HepG2 (cell line): Measurements from ENCODE around the gene ZBTB8OS. TPM values are rescaled to one million over a fixed set of nuclear protein-coding genes. Genes with fewer than 3 reads are reported as not detected.
A peak's percentile ranks its signal among the peaks of the same experiment; 100 is the strongest.

Experiments used
- ATAC-seq: fragments of 200-7000 bp; cut with Tn5 transposase; 3 replicates; pipeline ENCODE4 v1.9.1; 2020; ENCODE audit warnings: mild to moderate bottlenecking, moderate library complexity
- BruUV-seq: library from RNA; stranded (reverse); fragments of 400-500 nt; replicated peaks from 2 replicates; lab custom pipeline; 2021; lab: Mats Ljungman, UMichigan
- CTCF ChIA-PET: fragments of 300-600 bp; formaldehyde crosslinking; extraction: SDS; loops from one replicate; lab custom pipeline; 2021; ENCODE audit warnings: low total read pairs, inconsistent platforms, low intra/inter-chr PET ratio; lab: Yijun Ruan, JAX
- POLR2A ChIA-PET: fragments of 350-600 bp; sonication (Branson Sonifier 250); formaldehyde crosslinking; loops from one replicate; lab custom pipeline; 2020; ENCODE audit warnings: antibody characterized with exemption, inconsistent platforms; lab: Yijun Ruan, JAX
- DNase-seq: peaks from one replicate; pipeline ENCODE4 v3.0.0-alpha.2; 2015; ENCODE audit warnings: low spot score
- FAIRE-seq: peaks from 3 replicates; lab custom pipeline; 2011; peaks lifted over from hg19 to GRCh38; lab: Jason Lieb, UNC
- H2AFZ ChIP-seq: one replicate; pipeline ENCODE4 v1.6.1; 2011; ENCODE audit warnings: low read length, inconsistent platforms
- H3K27ac ChIP-seq: fragments of 300-600 bp; 3 replicates; pipeline ENCODE4 v1.8.0; 2011; ENCODE audit warnings: mixed run types, mild to moderate bottlenecking, mixed read lengths, low read length, inconsistent platforms; ENCODE audit not compliant: insufficient read depth; ENCODE audit errors: extremely low read length
- H3K27me3 ChIP-seq, 2 experiments: fragments of 200-600 bp in 1 of 2; 2 replicates in 1 of 2; 3 replicates in 1 of 2; pipeline versions ENCODE4 v1.6.0 to v1.8.0; 2011; ENCODE audit warnings: low read length in 2 of 2, mild to moderate bottlenecking in 2 of 2, moderate library complexity in 2 of 2, inconsistent platforms in 1 of 2; ENCODE audit not compliant: insufficient read depth in 2 of 2, control insufficient read depth in 1 of 2
- H3K36me3 ChIP-seq, 2 experiments: fragments of 200-600 bp in 1 of 2; replicated peaks in 1 of 2; 2 replicates in 1 of 2; 3 replicates in 1 of 2; pipeline versions ENCODE4 v1.5.1 to v1.8.0; 2011; ENCODE audit warnings: low read length in 2 of 2, inconsistent platforms in 1 of 2; ENCODE audit not compliant: insufficient read depth in 2 of 2, control insufficient read depth in 1 of 2
- H3K4me1 ChIP-seq: 2 replicates; pipeline ENCODE4 v1.5.1; 2012; ENCODE audit warnings: low read length, inconsistent platforms; ENCODE audit not compliant: insufficient read depth
- H3K4me2 ChIP-seq: 2 replicates; pipeline ENCODE4 v1.6.0; 2011; ENCODE audit warnings: low read depth, low read length, inconsistent platforms
- H3K4me3 ChIP-seq, 3 experiments: fragments of 200-600 bp in 1 of 3; sonication (generic), shearing (Covaris generic) in 1 of 3; replicated peaks in 1 of 3; 2 replicates each; pipeline ENCODE4 v1.5.1; 2011 to 2016; ENCODE audit warnings: low read length in 3 of 3, inconsistent platforms in 2 of 3, low read depth in 2 of 3, mild to moderate bottlenecking in 2 of 3, control low read depth in 1 of 3, mixed read lengths in 1 of 3; ENCODE audit not compliant: insufficient read depth in 1 of 3
- H3K79me2 ChIP-seq: one replicate; pipeline ENCODE4 v1.6.1; 2011; ENCODE audit warnings: low read length, inconsistent platforms; ENCODE audit not compliant: insufficient read depth
- H3K9ac ChIP-seq: 2 replicates; pipeline ENCODE4 v1.6.0; 2011; ENCODE audit warnings: mild to moderate bottlenecking, low read depth, low read length, inconsistent platforms; ENCODE audit not compliant: insufficient read depth
- H3K9me3 ChIP-seq: 2 replicates; pipeline ENCODE4 v1.5.1; 2012; ENCODE audit warnings: mild to moderate bottlenecking, low read length
- H4K20me1 ChIP-seq: 2 replicates; pipeline ENCODE4 v1.6.0; 2011; ENCODE audit warnings: inconsistent platforms, mild to moderate bottlenecking, low read length, moderate library complexity; ENCODE audit not compliant: insufficient read depth
- FOXA1 ChIP-seq, 2 experiments: fragments of 450-650 bp in 1 of 2; sonication (generic) in 1 of 2; formaldehyde crosslinking in 1 of 2; IDR thresholded peaks; 2 replicates each; pipeline versions ENCODE4 v1.4.0 to v1.6.1; 2016 to 2020; ENCODE audit warnings: missing genetic modification reagents in 1 of 2
- NCOA5 ChIP-seq: sonication (generic); formaldehyde crosslinking; IDR thresholded peaks from 2 replicates; pipeline ENCODE4 v1.4.0; 2020; ENCODE audit warnings: missing genetic modification reagents
- NFATC3 ChIP-seq: sonication (generic); formaldehyde crosslinking; IDR thresholded peaks from 2 replicates; pipeline ENCODE4 v1.5.1; 2020; ENCODE audit warnings: mild to moderate bottlenecking, missing genetic modification reagents
- PAWR ChIP-seq: sonication (generic); formaldehyde crosslinking; IDR thresholded peaks from 2 replicates; pipeline ENCODE4 v1.4.0; 2020; ENCODE audit warnings: missing genetic modification reagents, mild to moderate bottlenecking, borderline replicate concordance
- RBM22 ChIP-seq: fragments of 200-400 bp; formaldehyde crosslinking; optimal IDR thresholded peaks from 2 replicates; pipeline ENCODE3; 2017; ENCODE audit warnings: mild to moderate bottlenecking, low read length, moderate library complexity
- ZNF17 ChIP-seq: sonication (generic); formaldehyde crosslinking; IDR thresholded peaks from 2 replicates; pipeline ENCODE4 v1.5.0; 2020; ENCODE audit warnings: mild to moderate bottlenecking, missing genetic modification reagents
- ZNF251 ChIP-seq: sonication (generic); formaldehyde crosslinking; IDR thresholded peaks from 2 replicates; pipeline ENCODE4 v1.9.0; 2021; ENCODE audit warnings: mild to moderate bottlenecking, missing genetic modification reagents
- WGBS: methylation state at CpG from one replicate; pipeline ENCODE4 v1.1.6; 2017; ENCODE audit warnings: low lambda C conversion rate; 5-methylcytosine and 5-hydroxymethylcytosine counted together
- in situ Hi-C: cut with HindIII; loops from 2 replicates; pipeline ENCODE4 v1.10.0; 2017; ENCODE audit warnings: low pct_unique_long_range_greater_than_20kb; ENCODE audit not compliant: extremely low pct_ligation_motif_present
- intact Hi-C: fragments of 100-400 bp; cut with micrococcal nuclease; formaldehyde crosslinking; loops from one replicate; pipeline ENCODE4 v1.10.0; 2022; ENCODE audit not compliant: unreplicated experiment
- polyA plus RNA-seq, 8 experiments: library from polyadenylated mRNA; depleted of rRNA in 3 of 8; stranded (reverse) in 7 of 8; unstranded in 1 of 8; fragments of >200 nt; fragmentation: Illumina TruSeq in 4 of 8; extraction: Trizol in 4 of 8; gene quantifications; 2 replicates each; pipeline versions ENCODE4 v1.2.1 to v1.2.3, GENCODE V29; 2011 to 2016; ENCODE audit warnings: low read depth in 4 of 8, missing spikeins in 1 of 8, mixed read lengths in 1 of 8; ENCODE audit not compliant: insufficient read depth in 1 of 8
- total RNA-seq, 5 experiments: library from RNA; depleted of rRNA; stranded (reverse); fragments of >200 nt; fragmentation: Illumina TruSeq; extraction: Trizol; gene quantifications; 2 replicates each; pipeline ENCODE4 v1.2.3, GENCODE V29; 2016; ENCODE audit warnings: low read depth in 1 of 5

Gene ZBTB8OS
- total and polyA plus RNA-seq, 2 of the 13 experiments (the other 11 are each of a cell fraction or from before 2014, with no cell fraction given) = 57.7 to 84.8 TPM

- TF ChIP-seq ZNF17 = no peak
Measured at GRCh38 chr1:32686387-32686786, 36.0 kb upstream of the ZBTB8OS start (continued).

GRCh38 chr1:32685498-32685897 is 35.1 kb upstream of the ZBTB8OS start:
- H3K36me3 ChIP-seq = peaks cover 3 to 44% of the 10 kb centered on the region in 2 experiments
- no peaks in the 10 kb centered on the region for H3K9me3 ChIP-seq
- H3K4me3 ChIP-seq = no peak overlapping the region
- no peak for FAIRE-seq
- POLR2A ChIA-PET = interaction anchor here (1.9 kb wide), 1 partner anchor 9 kb away, joined by 9 read pairs; no protein-coding TSS in a partner anchor
- no TSS peak for BruUV-seq
- no peak overlapping the region for H3K4me2 ChIP-seq
- DNase-seq = no peak
- H4K20me1 ChIP-seq = no peaks in the 10 kb centered on the region; the same call in 1 of the 2 replicates
- TF ChIP-seq FOXA1 (IDR thresholded peaks at IDR 0.05) (no peak), FOXA1 (CRISPR knock-in tag; IDR thresholded peaks at IDR 0.05) (no peak), ZNF251 (CRISPR knock-in tag) (0 out of 2 replicates have a peak, but pooled peaks have one; percentile 40)
- TF ChIP-seq, all 625 proteins: peak for 1
- in situ Hi-C loops (no loop called here), intact Hi-C loops (no loop called here)
- peak; percentile 44 for ATAC-seq
- CTCF ChIA-PET = no interaction called here
- no peak overlapping the region for H2AFZ ChIP-seq
- no peak overlapping the region for H3K9ac ChIP-seq
- no peak overlapping the region for H3K27ac ChIP-seq
- 75% methylated on average over 2 of the region's 2 CpGs for WGBS
- H3K79me2 ChIP-seq = no peaks in the 10 kb centered on the region
- H3K4me1 ChIP-seq = no peaks in the 10 kb centered on the region
- H3K27me3 ChIP-seq = no peaks in the 10 kb centered on the region

GRCh38 chr1:32684167-32684811 is 33.9 kb upstream of the ZBTB8OS start:
- WGBS = 97% methylated on average over 2 of the region's 2 CpGs
- ChIA-PET CTCF (no interaction called here), POLR2A (interaction anchor here (2.2 kb wide), 1 partner anchor 11 kb away, joined by 8 read pairs; no protein-coding TSS in a partner anchor)
- no peaks in the 10 kb centered on the region for H3K4me1 ChIP-seq
- H3K27me3 ChIP-seq = no peaks in the 10 kb centered on the region
- in situ Hi-C loops (no loop called here), intact Hi-C loops (no loop called here)
- BruUV-seq = no TSS peak
- H4K20me1 ChIP-seq = no peaks in the 10 kb centered on the region; the same call in 1 of the 2 replicates
- no peak overlapping the region for H3K27ac ChIP-seq
- DNase-seq (no peak), ATAC-seq (no peak), FAIRE-seq (no peak)
- H3K79me2 ChIP-seq = no peaks in the 10 kb centered on the region
- H3K4me3 ChIP-seq = no peak overlapping the region
- TF ChIP-seq NCOA5 (no peak), RBM22 (peak; percentile 22), PAWR (CRISPR knock-in tag) (no peak), NFATC3 (CRISPR knock-in tag) (no peak)
- H2AFZ ChIP-seq = no peak overlapping the region
- no peaks in the 10 kb centered on the region for H3K9me3 ChIP-seq
- no peak overlapping the region for H3K4me2 ChIP-seq
- peaks cover 3 to 51% of the 10 kb centered on the region in 2 experiments for H3K36me3 ChIP-seq
- H3K9ac ChIP-seq = no peak overlapping the region
